ENCODE data around the gene ACTL7A.
"Not testable (repeated sequence)": the region's sequence is repeated elsewhere in the genome, so short reads cannot be mapped to it uniquely, and the experiment has no call there.

Gene ACTL7A

DNA sequence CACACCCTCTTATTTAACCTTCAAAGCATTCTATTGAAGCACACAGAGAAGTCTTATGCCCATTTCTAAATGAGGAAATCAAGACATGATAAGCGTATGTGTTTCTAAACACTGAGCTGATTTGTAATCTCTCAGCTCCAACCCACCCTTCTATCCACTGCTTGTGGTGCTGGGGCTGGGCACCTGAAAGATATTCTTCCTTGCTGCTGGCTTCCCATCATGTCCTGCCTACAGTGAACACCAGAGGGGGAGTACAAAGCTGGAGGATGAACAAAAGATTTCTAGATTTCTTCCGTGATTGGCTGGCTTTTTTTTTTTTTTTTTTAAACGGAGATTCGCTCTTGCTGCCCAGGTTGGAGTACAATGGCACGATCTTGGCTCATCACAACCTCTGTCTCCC lies 14.4 kb downstream of the ACTL7A start:
- no peak for DNase-seq (ENCODE audit: low read depth in 2 of 3, low spot score in 1 of 3)

DNA sequence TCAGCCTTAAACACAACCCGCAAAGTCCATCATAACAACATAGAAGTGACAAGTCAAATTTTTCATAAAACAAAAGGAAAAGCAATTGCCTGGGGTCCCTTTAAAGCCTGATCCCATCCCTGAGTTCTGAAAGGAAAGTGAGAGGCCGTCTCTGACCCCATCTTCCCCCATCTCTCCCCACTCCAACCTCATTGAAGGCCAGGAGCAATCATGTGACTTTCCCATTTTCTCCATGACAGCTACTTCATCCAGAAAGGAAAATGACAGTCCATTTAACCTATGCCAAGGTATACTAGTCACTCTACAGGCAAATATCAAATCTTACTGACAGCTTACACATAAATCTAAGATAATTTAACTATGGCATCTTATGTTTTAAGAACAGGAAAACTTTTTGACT lies 15.5 kb downstream of the ACTL7A start:
- DNase-seq (ENCODE audit: low read depth in 2 of 3, low spot score in 1 of 3) = no peak

DNA sequence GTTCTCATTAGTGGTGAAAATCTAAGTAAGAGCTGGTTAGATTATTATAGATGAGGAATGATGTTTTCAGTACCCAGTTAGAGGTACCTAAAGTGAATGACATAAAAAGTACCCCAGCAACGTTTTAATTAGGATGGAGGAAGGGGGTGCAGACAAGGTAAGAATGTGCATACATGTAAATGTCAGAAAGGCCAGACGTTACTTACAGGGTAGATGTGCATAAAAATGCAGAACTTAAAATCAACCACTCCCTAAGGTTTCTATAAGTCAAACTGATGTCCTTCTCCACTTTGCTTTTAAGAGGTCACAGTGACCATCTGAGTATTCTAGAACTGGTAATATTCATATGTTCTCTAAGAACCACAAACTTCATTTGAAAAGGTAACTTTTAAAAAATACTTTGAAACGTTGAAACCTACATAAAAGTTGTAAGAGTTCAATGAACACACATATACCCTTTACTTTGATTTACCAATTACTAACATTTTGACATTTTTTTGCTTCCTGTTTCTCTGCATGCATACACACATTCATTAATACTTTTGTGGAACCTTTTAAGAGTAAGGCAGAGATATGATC lies 18.8 kb downstream of the ACTL7A start:
- no peak for DNase-seq (ENCODE audit: low read depth in 2 of 3, low spot score in 1 of 3)

DNA sequence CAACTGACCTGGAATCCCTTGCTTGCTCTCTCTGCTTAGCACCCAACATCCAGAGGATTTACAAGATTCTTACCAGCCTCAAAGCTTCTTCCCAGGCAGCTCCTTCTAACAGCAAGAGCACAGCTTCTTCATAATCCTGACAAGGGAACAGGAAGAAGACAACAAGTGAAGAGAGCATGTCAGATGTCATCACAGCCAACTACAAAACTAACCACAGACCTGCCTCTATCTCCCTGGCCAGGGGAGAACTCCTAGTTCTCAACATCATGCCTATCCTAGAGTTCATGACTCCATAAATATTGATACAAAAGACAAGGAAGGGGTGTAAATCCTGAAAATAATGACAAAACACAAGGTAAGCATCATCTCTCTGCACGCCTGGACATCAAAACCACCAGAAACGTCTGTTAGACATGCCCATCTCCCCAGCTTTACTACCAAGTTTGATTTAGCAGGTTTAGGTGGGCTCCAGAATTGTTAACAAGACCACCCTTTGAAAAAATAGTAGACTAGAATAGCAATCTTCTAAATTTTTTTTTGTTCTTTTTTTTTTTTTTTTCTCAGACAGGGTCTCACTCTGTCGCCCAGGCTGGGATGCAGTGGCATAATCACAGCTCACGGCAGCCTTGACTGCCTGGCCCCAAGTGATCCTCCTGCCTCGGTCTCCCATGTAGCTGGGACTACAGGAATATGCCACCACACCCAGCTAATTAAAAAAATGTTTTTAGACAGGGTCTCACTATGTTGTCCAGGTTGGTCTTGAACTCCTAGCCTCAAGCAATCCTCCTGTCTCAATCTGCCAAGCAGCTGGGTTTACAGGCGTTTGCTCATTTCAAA lies 20.2 kb downstream of the ACTL7A start:
- no peak for DNase-seq (ENCODE audit: low read depth in 2 of 3, low spot score in 1 of 3)

DNA sequence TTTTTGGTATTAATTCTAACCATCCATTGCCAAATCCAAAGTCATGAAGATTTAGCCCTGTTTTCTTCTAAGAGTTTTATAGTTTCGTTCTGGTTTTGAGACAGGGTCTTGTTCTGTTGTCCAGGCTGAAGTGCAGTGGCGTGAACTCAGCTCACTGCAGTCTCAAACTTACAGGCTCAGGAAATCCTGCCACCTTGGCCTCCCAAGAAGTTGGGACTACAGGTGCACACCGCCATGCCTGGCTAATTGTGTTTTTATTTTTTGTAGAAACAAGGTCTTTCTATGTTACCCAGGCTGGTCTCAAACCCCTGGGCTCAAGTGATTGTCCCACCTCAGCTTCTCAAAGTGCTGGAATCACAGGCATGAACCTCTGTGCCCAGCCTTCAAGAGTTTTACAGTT lies 21.0 kb downstream of the ACTL7A start:
- no peak for DNase-seq (ENCODE audit: low read depth in 2 of 3, low spot score in 1 of 3)

DNA sequence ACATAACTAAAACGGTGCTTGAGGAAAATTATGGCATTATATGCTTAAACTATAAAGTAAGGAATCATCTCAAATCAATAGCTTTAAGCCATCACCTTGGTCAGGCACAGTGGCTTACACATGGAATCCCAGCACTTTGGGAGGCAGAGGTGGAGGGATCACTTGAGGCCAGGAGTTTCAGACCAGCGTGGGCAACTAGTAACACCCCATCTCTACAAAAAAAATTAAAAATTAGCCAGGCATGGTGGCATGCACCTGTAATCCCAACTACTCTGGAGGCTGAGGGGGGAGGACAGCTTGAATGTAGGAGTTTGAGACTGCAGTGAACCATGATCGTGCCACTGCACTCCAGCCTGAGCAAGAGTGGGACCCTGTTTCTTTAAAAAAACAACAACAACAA lies 22.6 kb downstream of the ACTL7A start:
- DNase-seq (ENCODE audit: low read depth in 2 of 3, low spot score in 1 of 3) = no peak

DNA sequence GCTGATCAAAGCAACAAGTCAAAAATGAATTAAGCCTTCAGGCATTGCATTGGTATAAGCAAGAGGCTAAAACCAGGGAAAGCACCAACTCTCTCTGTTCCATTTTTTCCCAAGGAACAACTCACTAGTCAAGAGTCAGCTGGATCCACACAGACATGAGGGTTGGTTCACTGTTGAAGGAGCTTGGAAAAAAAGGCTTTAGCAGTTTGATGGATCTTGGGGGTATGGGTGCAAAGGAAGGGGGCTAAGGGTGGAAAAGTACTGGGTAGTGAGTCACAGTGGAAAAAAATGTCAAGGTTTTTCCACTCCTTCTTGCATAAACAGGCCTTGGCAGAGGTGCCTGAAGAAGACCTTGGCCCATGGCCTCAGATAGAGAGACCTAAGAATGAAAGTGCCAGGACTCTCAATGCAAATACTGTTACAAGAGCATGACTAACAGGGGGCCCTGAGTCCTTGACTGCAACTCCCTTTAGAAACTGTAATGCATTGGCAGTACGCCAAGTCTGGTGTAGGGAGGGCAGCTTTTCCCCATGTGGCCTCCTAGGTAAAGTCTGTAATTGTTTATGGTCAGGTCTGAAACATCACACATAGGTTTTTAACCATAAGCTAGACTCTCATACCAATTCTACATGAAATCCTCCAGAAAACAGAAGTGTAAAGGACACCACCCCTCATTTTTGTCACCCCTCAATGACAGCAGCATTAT lies 23.7 kb downstream of the ACTL7A start:
- DNase-seq (ENCODE audit: low read depth in 2 of 3, low spot score in 1 of 3) = peak; percentile 40 to 58 (median 57)

DNA sequence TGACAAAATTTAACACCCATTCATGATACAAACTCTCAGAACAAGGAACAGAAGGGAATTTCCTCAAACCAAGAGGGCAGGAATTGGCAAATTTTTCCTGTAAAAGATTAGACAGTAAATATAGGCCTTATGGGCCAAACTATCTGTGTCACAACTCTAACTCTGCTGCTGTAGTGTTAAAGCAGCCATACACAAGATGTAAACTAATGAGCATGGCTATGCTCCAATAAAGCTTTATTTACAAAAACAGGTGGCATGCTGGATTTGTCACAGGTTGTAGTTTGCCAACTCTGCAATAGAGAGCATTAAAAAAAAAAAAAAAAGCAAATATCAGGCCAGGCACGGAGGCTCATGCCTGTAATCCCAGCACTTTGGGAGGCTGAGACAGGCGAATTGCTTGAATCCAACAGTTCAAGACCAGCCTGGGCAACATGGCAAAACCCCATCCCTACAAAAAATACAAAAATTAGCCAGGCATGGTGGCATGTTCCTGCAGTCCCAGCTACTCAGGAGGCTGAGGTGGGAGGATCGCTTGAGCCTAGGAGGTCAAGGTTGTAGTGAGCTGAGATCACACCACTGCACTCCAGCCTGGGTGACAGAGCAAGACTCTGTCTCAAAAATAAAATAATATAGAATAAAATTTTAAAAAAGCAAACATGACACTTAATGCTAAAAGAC lies 24.7 kb downstream of the ACTL7A start:
- DNase-seq (ENCODE audit: low read depth in 2 of 3, low spot score in 1 of 3) = not testable (repeated sequence)

DNA sequence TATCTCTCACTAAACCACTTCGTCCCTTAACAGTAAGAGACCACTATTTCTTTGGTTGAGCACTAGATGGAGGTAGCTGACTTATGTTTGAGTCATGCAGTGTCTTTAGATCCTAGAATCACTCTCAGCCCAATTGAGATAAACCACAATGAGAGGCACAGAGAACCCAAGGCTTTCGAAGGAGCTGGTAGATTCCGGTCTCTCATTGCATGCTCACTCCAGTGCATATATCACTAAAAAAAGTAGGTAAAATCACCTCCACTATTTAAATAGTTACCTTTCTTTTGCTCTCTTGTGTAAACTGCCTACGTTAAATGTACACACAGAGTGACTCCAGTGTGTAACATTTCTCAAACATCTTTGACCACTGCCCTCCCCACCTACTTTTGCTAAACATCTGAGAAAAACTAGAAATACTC lies 27.6 kb downstream of the ACTL7A start:
- no peak for DNase-seq (ENCODE audit: low read depth in 2 of 3, low spot score in 1 of 3)

DNA sequence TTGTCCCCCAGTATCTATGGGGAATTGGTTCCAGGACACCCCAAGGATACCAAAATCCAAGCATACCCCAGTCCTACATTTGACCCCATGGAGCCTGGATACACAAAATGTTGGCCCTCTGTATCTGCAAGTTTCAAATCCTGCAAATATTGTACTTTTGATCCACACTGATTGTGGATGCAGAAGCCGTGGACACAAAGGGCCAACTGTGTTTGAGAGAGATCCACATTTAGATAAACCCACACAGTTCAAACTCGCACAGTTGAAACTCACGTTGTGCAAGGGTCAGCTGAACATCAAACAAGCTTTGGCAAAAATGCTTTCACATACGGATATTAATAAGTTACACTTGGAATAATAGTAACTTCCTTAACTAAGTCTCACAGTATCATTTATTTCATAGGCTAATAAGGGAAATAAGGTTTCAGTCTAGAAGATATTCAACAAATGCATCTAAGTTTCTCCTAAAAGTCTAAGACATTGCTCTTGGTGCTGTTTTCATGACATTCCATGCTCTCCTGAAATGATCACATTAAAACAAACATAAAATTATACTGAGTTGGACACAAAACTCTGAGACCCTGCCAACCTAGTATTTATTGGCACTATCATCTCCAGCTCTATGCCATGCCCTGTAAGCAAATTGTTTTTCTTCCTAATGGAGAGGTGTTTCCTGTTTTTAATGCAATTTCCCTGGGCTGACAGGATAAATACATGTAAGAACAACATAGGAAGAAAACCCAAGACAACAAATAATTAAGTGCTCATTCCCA lies 32.3 kb downstream of the ACTL7A start:
- DNase-seq (ENCODE audit: low read depth in 2 of 3, low spot score in 1 of 3) = no peak

DNA sequence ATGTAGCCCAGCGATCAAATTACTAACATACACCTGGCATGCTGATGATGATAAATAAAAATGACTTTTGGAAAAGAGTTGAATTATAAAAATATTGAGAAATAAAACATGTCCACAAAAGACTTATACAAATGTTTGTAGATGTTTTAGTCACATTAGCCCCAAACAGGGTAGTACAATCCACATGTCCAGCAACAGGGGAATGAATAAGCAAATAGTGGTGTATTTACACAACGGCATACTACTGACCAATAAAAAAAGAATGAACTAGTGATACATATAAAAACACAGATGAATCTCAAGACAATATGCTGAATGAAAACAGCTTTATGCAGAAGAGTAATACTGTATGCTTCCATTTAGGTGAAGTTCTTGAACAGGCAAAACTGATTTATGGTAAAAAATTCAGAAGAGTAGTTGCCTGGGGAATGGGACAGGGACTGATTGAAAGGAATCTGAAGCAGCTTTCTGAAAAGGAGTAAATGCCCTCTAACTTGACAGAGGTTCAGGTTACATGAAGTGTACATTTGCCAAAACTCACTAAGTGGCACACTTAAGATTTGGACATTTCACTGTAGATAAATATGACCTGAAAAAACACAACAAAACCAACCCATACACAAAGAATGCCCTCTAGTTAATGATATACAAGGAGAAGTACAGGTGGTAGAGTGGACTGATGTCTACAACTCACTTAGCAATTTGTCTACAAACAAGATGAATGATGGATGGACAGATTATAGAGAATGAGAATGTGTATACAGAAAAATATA lies 35.4 kb downstream of the ACTL7A start:
- DNase-seq (ENCODE audit: low read depth in 2 of 3, low spot score in 1 of 3) = no peak

DNA sequence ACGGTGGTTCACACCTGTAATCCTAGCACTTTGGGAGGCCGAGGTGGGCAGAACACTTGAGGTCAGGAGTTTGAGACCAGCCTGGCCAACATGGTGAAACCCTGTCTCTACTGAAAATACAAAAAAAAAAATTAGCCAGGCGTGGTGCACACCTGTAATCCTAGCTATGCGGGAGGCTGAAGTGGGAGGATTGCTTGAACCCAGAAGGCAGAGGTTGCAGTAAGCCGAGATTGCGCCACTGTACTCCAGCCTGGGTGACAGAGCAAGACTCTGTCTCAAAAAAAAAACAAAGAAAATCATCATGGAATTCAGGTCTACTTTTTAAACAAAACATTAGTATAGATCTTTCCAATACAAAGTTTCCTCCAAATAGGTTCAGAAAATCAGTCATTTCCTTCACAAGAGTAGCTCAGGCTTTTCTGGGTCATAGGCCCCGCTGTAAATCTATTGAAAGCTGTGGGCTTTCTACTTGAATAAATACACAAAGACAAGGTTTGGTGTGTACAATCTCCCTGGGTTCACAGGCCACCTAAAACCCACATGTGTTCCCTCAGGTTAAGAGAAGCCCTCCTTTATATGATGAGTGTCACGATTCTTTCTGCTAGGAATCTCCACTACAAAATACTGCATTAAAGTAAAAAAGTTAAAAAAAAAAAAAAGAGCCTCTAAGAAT lies 37.1 kb downstream of the ACTL7A start:
- not testable (repeated sequence) for DNase-seq (ENCODE audit: low read depth in 2 of 3, low spot score in 1 of 3)

DNA sequence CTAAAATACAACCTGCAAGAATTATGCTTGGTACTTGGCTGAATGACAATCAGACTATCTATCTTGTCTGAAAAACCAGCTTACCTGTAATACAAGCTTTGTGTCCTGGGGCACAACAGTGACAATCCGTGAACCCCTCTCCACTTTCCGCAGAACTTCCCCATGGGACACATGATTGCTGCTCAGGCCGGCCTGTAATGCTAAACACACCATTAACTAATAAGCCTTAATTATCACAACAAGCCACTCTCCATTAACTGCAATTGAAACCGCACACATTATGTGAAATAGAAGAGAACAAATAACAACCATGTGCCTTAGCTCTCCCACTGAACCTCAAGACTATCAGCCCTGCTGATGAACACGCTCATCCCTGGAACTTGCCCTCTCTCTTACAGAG lies 38.1 kb downstream of the ACTL7A start:
- no peak for DNase-seq (ENCODE audit: low read depth in 2 of 3, low spot score in 1 of 3)

DNA sequence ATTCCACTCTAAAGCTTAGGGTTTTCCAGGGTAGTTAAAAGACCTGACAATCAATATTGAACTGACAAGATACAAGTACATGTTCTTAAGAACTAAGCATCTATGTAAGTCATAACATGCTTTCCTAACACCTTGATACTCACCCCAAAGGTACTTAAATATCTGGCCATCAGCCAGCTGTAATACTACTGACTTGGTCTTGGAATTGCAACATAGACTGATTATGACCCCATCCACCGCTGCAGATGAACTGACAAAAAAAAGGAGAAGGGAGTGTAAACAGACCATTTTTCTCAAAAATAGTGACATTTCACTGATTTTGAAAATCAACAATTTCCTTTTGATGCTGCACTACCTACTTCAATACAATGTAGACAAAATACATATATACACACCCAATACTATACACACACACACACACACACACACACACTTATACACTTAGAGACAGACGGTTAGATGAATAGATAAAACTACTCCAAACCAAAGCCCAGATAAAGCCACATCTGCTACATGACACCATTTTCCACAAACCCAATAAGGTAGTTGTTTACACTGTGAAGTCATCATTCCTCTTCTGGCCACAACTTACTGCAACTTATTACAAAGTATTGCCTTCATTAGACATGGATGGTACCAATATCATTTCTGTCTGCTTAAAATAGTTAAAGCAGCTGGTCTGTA lies 41.5 kb downstream of the ACTL7A start:
- no peak for DNase-seq (ENCODE audit: low read depth in 2 of 3, low spot score in 1 of 3)

DNA sequence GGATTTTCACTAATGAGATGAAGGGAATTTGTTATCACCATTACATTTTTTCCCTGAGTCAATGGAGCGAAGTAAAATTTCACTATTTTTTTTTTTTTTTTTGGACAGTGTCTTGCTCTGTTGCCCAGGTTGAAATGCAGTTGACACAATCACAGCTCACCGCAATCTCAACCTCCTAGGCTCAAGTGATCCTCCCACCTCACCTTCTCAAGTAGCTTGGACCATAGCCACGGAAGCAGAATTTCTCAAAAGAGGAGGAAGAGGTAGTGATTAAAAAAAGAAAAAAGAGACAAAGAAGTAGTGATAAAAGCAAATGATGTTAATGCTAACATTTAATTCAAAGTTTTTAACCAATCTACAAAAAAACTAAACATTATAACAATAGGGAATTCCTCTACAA lies 42.1 kb downstream of the ACTL7A start:
- no peak for DNase-seq (ENCODE audit: low read depth in 2 of 3, low spot score in 1 of 3)

DNA sequence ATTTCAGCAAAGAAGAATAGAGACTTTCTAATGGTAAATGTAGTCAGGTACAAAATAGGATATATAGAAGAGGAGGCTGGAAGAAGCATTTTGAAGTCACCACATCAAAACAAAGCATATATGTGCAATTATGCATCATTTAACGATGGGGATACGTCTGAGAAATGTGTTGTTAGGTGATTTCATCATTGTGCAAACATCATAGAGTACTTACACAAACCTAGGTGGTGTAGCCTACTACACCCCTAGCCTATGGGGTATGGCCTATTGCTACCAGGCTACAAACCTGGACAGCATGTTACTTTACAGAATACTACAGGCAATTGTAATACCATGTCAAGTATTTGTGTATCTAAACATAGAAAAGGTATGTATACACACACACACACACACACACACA lies 43.4 kb downstream of the ACTL7A start:
- no peak for DNase-seq (ENCODE audit: low read depth in 2 of 3, low spot score in 1 of 3)

DNA sequence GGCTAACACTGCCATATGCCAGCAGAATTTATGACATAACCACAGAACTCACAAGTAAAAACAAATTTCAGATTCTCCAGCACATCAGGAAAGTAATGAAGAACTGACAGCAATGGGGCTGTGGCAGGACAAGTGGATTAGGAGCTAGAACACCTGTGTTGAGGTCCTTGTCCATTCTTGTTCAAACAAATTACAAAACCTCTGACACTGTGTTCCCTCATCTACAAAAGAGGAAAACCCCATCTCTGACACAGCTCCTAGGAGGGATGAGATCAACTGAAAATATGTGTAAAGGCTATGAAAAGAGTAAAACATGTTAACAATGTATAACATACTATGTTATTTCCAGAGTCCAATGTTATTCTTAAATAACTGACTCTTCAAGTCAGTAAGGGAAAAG lies 48.3 kb downstream of the ACTL7A start:
- DNase-seq (ENCODE audit: low read depth in 2 of 3, low spot score in 1 of 3) = no peak

DNA sequence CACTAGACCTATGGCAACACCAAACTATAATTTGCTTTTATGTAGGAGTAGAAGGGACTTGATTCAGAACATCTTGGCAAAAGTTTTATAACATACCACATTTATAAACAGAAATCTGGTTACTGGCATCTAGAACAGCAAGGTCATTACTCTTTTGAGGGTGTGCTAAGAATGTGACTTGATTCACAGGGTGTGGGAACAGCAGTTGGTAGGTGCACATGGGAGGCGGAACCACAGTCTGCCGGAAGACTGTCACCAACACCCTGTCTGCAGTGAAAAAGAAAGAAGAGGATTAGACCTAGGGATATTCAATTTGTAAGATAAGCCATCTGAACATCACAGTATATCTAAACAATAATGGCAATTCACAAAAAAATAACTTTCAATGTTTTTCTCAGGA lies 48.8 kb downstream of the ACTL7A start:
- no peak for DNase-seq (ENCODE audit: low read depth in 2 of 3, low spot score in 1 of 3)

DNA sequence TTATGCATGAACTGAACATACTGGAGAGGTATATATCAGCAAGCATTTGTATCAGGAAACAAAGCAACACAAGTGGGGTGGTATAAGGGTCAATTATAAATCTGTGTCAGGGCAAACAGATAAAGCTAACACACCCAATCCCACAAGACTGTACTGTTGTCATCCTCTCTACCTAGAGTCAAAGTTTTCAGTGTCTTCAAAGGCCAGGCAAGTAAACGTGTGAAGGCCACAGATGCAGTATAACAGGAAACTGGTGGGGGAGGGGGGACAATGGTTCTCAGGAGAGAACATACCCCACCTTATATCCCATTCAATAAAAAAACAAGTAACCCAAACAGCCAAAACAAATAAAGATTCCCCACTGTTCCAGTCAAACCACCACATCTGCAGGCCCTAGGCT lies 49.8 kb downstream of the ACTL7A start:
- no peak for DNase-seq (ENCODE audit: low read depth in 2 of 3, low spot score in 1 of 3)
